AG08396 (cell line): ENCODE results near the gene IDUA.

Source experiments
- DNase-seq: peaks from one replicate; pipeline ENCODE4 v3.0.0; 2012; ENCODE audit warnings: low spot score, mixed read lengths

IDUA gene

GRCh38 chr4:1001561-1002130 lies 14.8 kb downstream of the IDUA start:
- no peak for DNase-seq

GRCh38 chr4:1002131-1002630 lies 15.3 kb downstream of the IDUA start:
- no peak for DNase-seq

- no peak for DNase-seq
Observed at GRCh38 chr4:1002631-1003251, 15.9 kb downstream of the IDUA start.

GRCh38 chr4:1003271-1004070 lies 16.6 kb downstream of the IDUA start:
- no peak for DNase-seq

GRCh38 chr4:1004071-1004418 lies 17.2 kb downstream of the IDUA start:
- DNase-seq = no peak

GRCh38 chr4:1004557-1005485 lies 18.0 kb downstream of the IDUA start:
- DNase-seq = no peak

GRCh38 chr4:1006856-1007255 lies 20.0 kb downstream of the IDUA start:
- DNase-seq = no peak

- DNase-seq = no peak
Observed at GRCh38 chr4:1008840-1009541, 22.1 kb downstream of the IDUA start.

GRCh38 chr4:1009542-1010394 lies 22.9 kb downstream of the IDUA start:
- peak; percentile 95 for DNase-seq

- peak; percentile 83 for DNase-seq
Observed at GRCh38 chr4:1010395-1011021, 23.7 kb downstream of the IDUA start.

- peak; percentile 98 for DNase-seq
Observed at GRCh38 chr4:1011022-1011665, 24.3 kb downstream of the IDUA start, which contains the start of gene FGFRL1. Gene FGFRL1, plus strand, starts transcription at chr4:1011626. Its CDS starts 860 bp downstream, at chr4:1012486.

GRCh38 chr4:1011666-1012033 lies 24.8 kb downstream of the IDUA start:
- no peak for DNase-seq

GRCh38 chr4:1012034-1012739 lies 25.3 kb downstream of the IDUA start:
- DNase-seq = peak; percentile 58

- no peak for DNase-seq
Observed at GRCh38 chr4:1013225-1014073, 26.6 kb downstream of the IDUA start.

- DNase-seq = no peak
Observed at GRCh38 chr4:1014291-1015167, 27.7 kb downstream of the IDUA start.

- DNase-seq = no peak
Observed at GRCh38 chr4:1015179-1015578, 28.3 kb downstream of the IDUA start.

- no peak for DNase-seq
Observed at GRCh38 chr4:1015746-1016145, 28.9 kb downstream of the IDUA start.
